Measurements from ENCODE around the gene EFL1.

GRCh38 chr15:82127581-82127980 is 135.0 kb downstream of the EFL1 start:
- no peak for TF ChIP-seq CTCF (conservative IDR thresholded peaks at IDR 0.05 in 1 of 2, IDR thresholded peaks at IDR 0.05 in 1 of 2; ENCODE audit: extremely low read depth in 1 of 2, insufficient read depth in 1 of 2, low read depth in 1 of 2, low read length in 2 of 2)
- TF ChIP-seq EZH2 (IDR thresholded peaks at IDR 0.05; ENCODE audit: borderline replicate concordance, low read length), result no peak

All from mammary epithelial cell (primary cell).